SK-N-SH (cell line): ENCODE measurements around the gene TMEM150C. TPM values are rescaled to one million over a fixed set of nuclear protein-coding genes. Genes with fewer than 3 reads are reported as not detected.

Source experiments
- CTCF ChIA-PET: fragments of 300-600, 350-600 bp; formaldehyde crosslinking; extraction: SDS; loops from one replicate; lab custom pipeline; 2021; lab: Yijun Ruan, JAX
- POLR2A ChIA-PET: fragments of 350-600 bp; sonication (Branson Sonifier 250); formaldehyde crosslinking; extraction: SDS; loops from one replicate; lab custom pipeline; 2020; ENCODE audit warnings: antibody characterized with exemption, inconsistent platforms; lab: Yijun Ruan, JAX
- DNase-seq: peaks from one replicate; pipeline ENCODE4 v3.0.0; 2012
- H2AFZ ChIP-seq: fragments of 200-600 bp; sonication (generic); 2 replicates; pipeline ENCODE4 v1.8.1; 2016; ENCODE audit warnings: antibody characterized with exemption, mild to moderate bottlenecking, low read depth
- H3F3A ChIP-seq: fragments of 200-600 bp; sonication (generic); replicated peaks from 2 replicates; pipeline ENCODE3; 2016; ENCODE audit warnings: antibody characterized with exemption, mild to moderate bottlenecking; ENCODE audit not compliant: insufficient read depth
- H3K27ac ChIP-seq, 2 experiments: fragments of 200-500 bp in 1 of 2; fragments of 200-600 bp in 1 of 2; sonication (Bioruptor generic) in 1 of 2; sonication (generic), shearing (Covaris generic) in 1 of 2; 2 replicates each; pipeline versions ENCODE4 v1.5.1 to v1.6.1; 2014 to 2016; ENCODE audit warnings: low read depth in 2 of 2, inconsistent platforms in 1 of 2, low read length in 1 of 2, mild to moderate bottlenecking in 1 of 2, mixed read lengths in 1 of 2
- H3K27me3 ChIP-seq: fragments of 200-600 bp; sonication (generic), shearing (Covaris generic); 2 replicates; pipeline ENCODE4 v1.6.1; 2016; ENCODE audit warnings: mixed run types; ENCODE audit not compliant: insufficient read depth
- H3K36me3 ChIP-seq, 2 experiments: fragments of 200-500 bp in 1 of 2; fragments of 200-600 bp in 1 of 2; sonication (Bioruptor generic) in 1 of 2; sonication (generic) in 1 of 2; replicated peaks in 1 of 2; 2 replicates each; pipeline versions ENCODE3 to v1.5.1; 2014 to 2016; ENCODE audit warnings: low read length in 1 of 2, mild to moderate bottlenecking in 1 of 2; ENCODE audit not compliant: insufficient read depth in 2 of 2, control insufficient read depth in 1 of 2
- H3K4me1 ChIP-seq, 2 experiments: fragments of 200-500 bp in 1 of 2; fragments of 200-600 bp in 1 of 2; sonication (Bioruptor generic) in 1 of 2; sonication (generic), shearing (Covaris generic) in 1 of 2; 2 replicates each; pipeline versions ENCODE4 v1.5.1 to v1.6.1; 2014 to 2016; ENCODE audit warnings: low read depth in 1 of 2, low read length in 1 of 2, mixed run types in 1 of 2; ENCODE audit not compliant: insufficient read depth in 2 of 2, control insufficient read depth in 1 of 2
- H3K4me2 ChIP-seq: fragments of 200-600 bp; sonication (generic), shearing (Covaris generic); 2 replicates; pipeline ENCODE4 v1.6.1; 2017; ENCODE audit warnings: mixed run types
- H3K4me3 ChIP-seq, 2 experiments: fragments of 200-500 bp in 1 of 2; fragments of 200-600 bp in 1 of 2; sonication (Bioruptor generic) in 1 of 2; sonication (generic), shearing (Covaris generic) in 1 of 2; 2 replicates each; pipeline versions ENCODE4 v1.5.1 to v1.8.1; 2014 to 2016; ENCODE audit warnings: low read depth in 2 of 2, inconsistent platforms in 1 of 2, low read length in 1 of 2, mild to moderate bottlenecking in 1 of 2, mixed read lengths in 1 of 2, moderate library complexity in 1 of 2
- H3K79me2 ChIP-seq: fragments of 200-600 bp; sonication (generic); 2 replicates; pipeline ENCODE4 v1.8.1; 2017; ENCODE audit warnings: mild to moderate bottlenecking; ENCODE audit not compliant: insufficient read depth
- H3K9ac ChIP-seq: fragments of 200-600 bp; sonication (generic); 2 replicates; pipeline ENCODE4 v1.6.1; 2017; ENCODE audit warnings: mixed run types
- H3K9me2 ChIP-seq: fragments of 200-600 bp; sonication (generic); 2 replicates; pipeline ENCODE4 v1.6.1; 2017; ENCODE audit warnings: mixed run types
- H3K9me3 ChIP-seq: fragments of 200-600 bp; sonication (generic); 2 replicates; pipeline ENCODE4 v1.6.1; 2017; ENCODE audit warnings: mixed run types, mild to moderate bottlenecking, moderate library complexity
- H4K20me1 ChIP-seq: fragments of 200-600 bp; sonication (generic); 2 replicates; pipeline ENCODE4 v1.6.1; 2017; ENCODE audit warnings: mild to moderate bottlenecking, mixed run types; ENCODE audit not compliant: insufficient read depth
- CHD2 ChIP-seq: fragments of 150-350 bp; IDR thresholded peaks from 2 replicates; pipeline ENCODE4 v1.6.1; 2018; ENCODE audit warnings: low read length; ENCODE audit not compliant: partially characterized antibody
- ELF1 ChIP-seq: IDR thresholded peaks from 2 replicates; pipeline ENCODE4 v1.4.0; 2012
- FOXJ3 ChIP-seq: sonication (generic); formaldehyde crosslinking; IDR thresholded peaks from 2 replicates; pipeline ENCODE4 v1.5.1; 2020; ENCODE audit warnings: mild to moderate bottlenecking, missing genetic modification reagents
- FOXM1 ChIP-seq: IDR thresholded peaks from 2 replicates; pipeline ENCODE4 v1.4.0; 2012; ENCODE audit warnings: low read depth, mild to moderate bottlenecking
- GABPA ChIP-seq: IDR thresholded peaks from 2 replicates; pipeline ENCODE4 v1.4.0; 2012; ENCODE audit warnings: low read depth, mild to moderate bottlenecking
- GATA2 ChIP-seq: sonication (generic); formaldehyde crosslinking; IDR thresholded peaks from 2 replicates; pipeline ENCODE4 v1.5.0; 2020; ENCODE audit warnings: mild to moderate bottlenecking, missing genetic modification reagents
- JUND ChIP-seq: IDR thresholded peaks from 2 replicates; pipeline ENCODE4 v1.4.0; 2012
- NRF1 ChIP-seq: IDR thresholded peaks from 2 replicates; pipeline ENCODE4 v1.6.1; 2012; ENCODE audit warnings: low read depth, mild to moderate bottlenecking, low read length
- RAD21 ChIP-seq: IDR thresholded peaks from 2 replicates; pipeline ENCODE4 v1.6.1; 2012; ENCODE audit warnings: mild to moderate bottlenecking, low read length
- RCOR1 ChIP-seq: fragments of 150-350 bp; IDR thresholded peaks from 2 replicates; pipeline ENCODE4 v1.6.1; 2017; ENCODE audit warnings: antibody characterized with exemption, low read length
- RFX5 ChIP-seq: IDR thresholded peaks from 2 replicates; pipeline ENCODE4 v1.6.1; 2012; ENCODE audit warnings: mild to moderate bottlenecking, improper control_type of control experiment, low read length
- SIN3A ChIP-seq: IDR thresholded peaks from 2 replicates; pipeline ENCODE4 v1.6.1; 2012; ENCODE audit warnings: low read depth, mild to moderate bottlenecking, low read length, moderate library complexity, borderline replicate concordance
- SMC3 ChIP-seq: IDR thresholded peaks from 2 replicates; pipeline ENCODE4 v1.6.1; 2012; ENCODE audit warnings: low read depth, low read length, improper control_type of control experiment
- TAF1 ChIP-seq: IDR thresholded peaks from 2 replicates; pipeline ENCODE4 v1.6.1; 2012; ENCODE audit warnings: low read depth, mild to moderate bottlenecking, low read length, moderate library complexity, borderline replicate concordance
- TCF12 ChIP-seq: IDR thresholded peaks from 2 replicates; pipeline ENCODE4 v1.4.0; 2012
- TEAD4 ChIP-seq: IDR thresholded peaks from 2 replicates; pipeline ENCODE4 v1.4.0; 2012; ENCODE audit warnings: mild to moderate bottlenecking, borderline replicate concordance; ENCODE audit not compliant: insufficient read depth
- WGBS: methylation state at CpG from one replicate; pipeline ENCODE4 v1.1.6; 2017; ENCODE audit warnings: low lambda C conversion rate; 5-methylcytosine and 5-hydroxymethylcytosine counted together
- polyA plus RNA-seq, 3 experiments: library from polyadenylated mRNA; depleted of rRNA; stranded (reverse); fragments of >200 nt; gene quantifications; 2 replicates each; pipeline ENCODE4 v1.2.3, GENCODE V29; 2012
- TF ChIP-seq, protein P1 (sequence below): fragments of 150-350 bp; IDR thresholded peaks from 2 replicates; pipeline ENCODE4 v1.6.1; 2016; ENCODE audit warnings: mild to moderate bottlenecking, low read depth, low read length
- TF ChIP-seq, protein P2 (sequence below): fragments of 200-600 bp; sonication (generic); IDR thresholded peaks from 2 replicates; pipeline ENCODE4 v1.6.1; 2017; ENCODE audit warnings: antibody characterized with exemption, mild to moderate bottlenecking, moderate library complexity

TMEM150C gene
- polyA plus RNA-seq, 1 of the 3 experiments (the other 2 are of a cell fraction), result 1.0 TPM

DNA sequence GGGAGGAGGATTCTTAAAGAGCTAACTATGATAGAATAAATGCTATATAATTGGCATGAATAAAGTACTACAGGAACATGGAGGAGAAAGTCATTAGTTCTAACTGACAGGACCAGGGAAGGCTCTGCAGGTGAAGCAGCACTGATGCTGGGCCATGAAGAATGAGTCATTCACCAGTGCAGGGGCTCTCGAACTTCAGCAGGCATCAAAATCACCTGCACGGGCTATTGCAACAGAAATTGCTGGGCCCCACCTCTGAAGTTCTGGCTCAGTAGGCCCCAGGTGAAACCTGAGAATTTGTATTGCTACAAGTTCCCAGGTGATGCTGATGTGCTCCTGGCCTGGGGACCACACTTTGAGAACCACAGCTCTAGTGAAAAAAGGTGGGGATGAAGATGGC, 33.7 kb downstream of the TMEM150C start:
- Histone ChIP-seq H3F3A (peaks cover 10% of the 10 kb centered on the region), H3K36me3 (no peaks in the 10 kb centered on the region), H3K4me1 (no peaks in the 10 kb centered on the region), H3K79me2 (no peaks in the 10 kb centered on the region), H3K27ac (no peak overlapping the region), H2AFZ (no peak overlapping the region), H4K20me1 (no peaks in the 10 kb centered on the region), H3K27me3 (no peaks in the 10 kb centered on the region), H3K4me3 (no peak overlapping the region), H3K9me3 (no peaks in the 10 kb centered on the region), H3K4me2 (no peak overlapping the region), H3K9me2 (no peaks in the 10 kb centered on the region), H3K9ac (no peak overlapping the region)
- ChIA-PET CTCF (interaction anchor here (1.8 kb wide), 1 partner anchor 12 kb away, joined by 4 read pairs; no protein-coding TSS in a partner anchor), POLR2A (no interaction called here)
- DNase-seq, result no peak
- 50% methylated on average over 2 of the region's 2 CpGs for WGBS
- TF ChIP-seq SMC3, result no peak
- TF ChIP-seq TAF1, result no peak
- no peak for TF ChIP-seq RAD21
- TF ChIP-seq NRF1, result no peak
- no peak for TF ChIP-seq CHD2
- no peak for TF ChIP-seq RFX5
- TF ChIP-seq, protein P1, sequence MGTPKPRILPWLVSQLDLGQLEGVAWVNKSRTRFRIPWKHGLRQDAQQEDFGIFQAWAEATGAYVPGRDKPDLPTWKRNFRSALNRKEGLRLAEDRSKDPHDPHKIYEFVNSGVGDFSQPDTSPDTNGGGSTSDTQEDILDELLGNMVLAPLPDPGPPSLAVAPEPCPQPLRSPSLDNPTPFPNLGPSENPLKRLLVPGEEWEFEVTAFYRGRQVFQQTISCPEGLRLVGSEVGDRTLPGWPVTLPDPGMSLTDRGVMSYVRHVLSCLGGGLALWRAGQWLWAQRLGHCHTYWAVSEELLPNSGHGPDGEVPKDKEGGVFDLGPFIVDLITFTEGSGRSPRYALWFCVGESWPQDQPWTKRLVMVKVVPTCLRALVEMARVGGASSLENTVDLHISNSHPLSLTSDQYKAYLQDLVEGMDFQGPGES, result no peak
- no peak for TF ChIP-seq FOXJ3 (CRISPR knock-in tag)
- TF ChIP-seq FOXM1, result no peak
- TF ChIP-seq JUND, result no peak
- TF ChIP-seq SIN3A, result no peak
- no peak for TF ChIP-seq ELF1
- no peak for TF ChIP-seq TEAD4
- no peak for TF ChIP-seq RCOR1
- no peak for TF ChIP-seq TCF12
- TF ChIP-seq GATA2 (CRISPR knock-in tag), result no peak
- TF ChIP-seq, protein P2, sequence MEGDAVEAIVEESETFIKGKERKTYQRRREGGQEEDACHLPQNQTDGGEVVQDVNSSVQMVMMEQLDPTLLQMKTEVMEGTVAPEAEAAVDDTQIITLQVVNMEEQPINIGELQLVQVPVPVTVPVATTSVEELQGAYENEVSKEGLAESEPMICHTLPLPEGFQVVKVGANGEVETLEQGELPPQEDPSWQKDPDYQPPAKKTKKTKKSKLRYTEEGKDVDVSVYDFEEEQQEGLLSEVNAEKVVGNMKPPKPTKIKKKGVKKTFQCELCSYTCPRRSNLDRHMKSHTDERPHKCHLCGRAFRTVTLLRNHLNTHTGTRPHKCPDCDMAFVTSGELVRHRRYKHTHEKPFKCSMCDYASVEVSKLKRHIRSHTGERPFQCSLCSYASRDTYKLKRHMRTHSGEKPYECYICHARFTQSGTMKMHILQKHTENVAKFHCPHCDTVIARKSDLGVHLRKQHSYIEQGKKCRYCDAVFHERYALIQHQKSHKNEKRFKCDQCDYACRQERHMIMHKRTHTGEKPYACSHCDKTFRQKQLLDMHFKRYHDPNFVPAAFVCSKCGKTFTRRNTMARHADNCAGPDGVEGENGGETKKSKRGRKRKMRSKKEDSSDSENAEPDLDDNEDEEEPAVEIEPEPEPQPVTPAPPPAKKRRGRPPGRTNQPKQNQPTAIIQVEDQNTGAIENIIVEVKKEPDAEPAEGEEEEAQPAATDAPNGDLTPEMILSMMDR, result no peak
- TF ChIP-seq GABPA, result no peak
- TF ChIP-seq, all 33 proteins: peak for 0
